AG04450 (cell line): ENCODE results near the gene EXOC2. TPM values are rescaled to one million over a fixed set of nuclear protein-coding genes. Genes with fewer than 3 reads are reported as not detected.

Experiments used
- CTCF ChIA-PET: fragments of 300-600, 350-600 bp; formaldehyde crosslinking; extraction: SDS; loops from one replicate; lab custom pipeline; 2022; ENCODE audit warnings: antibody characterized with exemption, inconsistent platforms; lab: Charles Lee
- POLR2A ChIA-PET: fragments of 350-600 bp; formaldehyde crosslinking; extraction: SDS; loops from one replicate; lab custom pipeline; 2021; ENCODE audit warnings: antibody characterized with exemption, inconsistent platforms; lab: Yijun Ruan, JAX
- DNase-seq: peaks from one replicate; pipeline ENCODE4 v3.0.0-alpha.2; 2011; ENCODE audit warnings: low read depth, low spot score
- H3K27ac ChIP-seq: one replicate; pipeline ENCODE4 v1.5.1; 2012; ENCODE audit warnings: low read depth, low read length, control low read depth
- H3K27me3 ChIP-seq: one replicate; pipeline ENCODE4 v1.6.0; 2012; ENCODE audit warnings: low read length; ENCODE audit not compliant: control insufficient read depth, insufficient read depth
- H3K4me3 ChIP-seq: 2 replicates; pipeline ENCODE4 v1.5.1; 2011; ENCODE audit warnings: mild to moderate bottlenecking, low read depth, low read length, control low read depth
- H3K9me3 ChIP-seq: 2 replicates; pipeline ENCODE4 v1.5.1; 2012; ENCODE audit warnings: low read length; ENCODE audit not compliant: control insufficient read depth, insufficient read depth
- polyA plus RNA-seq: library from polyadenylated mRNA; depleted of rRNA; stranded (reverse); fragments of >200 nt; gene quantifications from 2 replicates; pipeline ENCODE4 v1.2.3, GENCODE V29; 2011
- TF ChIP-seq, protein P1 (sequence below): IDR thresholded peaks from 2 replicates; pipeline ENCODE4 v1.5.1; 2011; ENCODE audit warnings: low read depth, low read length, control low read depth, inconsistent platforms

The EXOC2 gene
- polyA plus RNA-seq, 1 experiment: 33.4 TPM

GRCh38 chr6:448296-449056 is 244.5 kb downstream of the EXOC2 start:
- H3K4me3 ChIP-seq: no peak overlapping the region
- DNase-seq: no peak
- H3K9me3 ChIP-seq: peaks cover 17% of the 10 kb centered on the region; the same call in 1 of the 2 replicates
- ChIA-PET POLR2A (no interaction called here), CTCF (no interaction called here)
- H3K27me3 ChIP-seq: peaks cover 12% of the 10 kb centered on the region
- TF ChIP-seq, protein P1, sequence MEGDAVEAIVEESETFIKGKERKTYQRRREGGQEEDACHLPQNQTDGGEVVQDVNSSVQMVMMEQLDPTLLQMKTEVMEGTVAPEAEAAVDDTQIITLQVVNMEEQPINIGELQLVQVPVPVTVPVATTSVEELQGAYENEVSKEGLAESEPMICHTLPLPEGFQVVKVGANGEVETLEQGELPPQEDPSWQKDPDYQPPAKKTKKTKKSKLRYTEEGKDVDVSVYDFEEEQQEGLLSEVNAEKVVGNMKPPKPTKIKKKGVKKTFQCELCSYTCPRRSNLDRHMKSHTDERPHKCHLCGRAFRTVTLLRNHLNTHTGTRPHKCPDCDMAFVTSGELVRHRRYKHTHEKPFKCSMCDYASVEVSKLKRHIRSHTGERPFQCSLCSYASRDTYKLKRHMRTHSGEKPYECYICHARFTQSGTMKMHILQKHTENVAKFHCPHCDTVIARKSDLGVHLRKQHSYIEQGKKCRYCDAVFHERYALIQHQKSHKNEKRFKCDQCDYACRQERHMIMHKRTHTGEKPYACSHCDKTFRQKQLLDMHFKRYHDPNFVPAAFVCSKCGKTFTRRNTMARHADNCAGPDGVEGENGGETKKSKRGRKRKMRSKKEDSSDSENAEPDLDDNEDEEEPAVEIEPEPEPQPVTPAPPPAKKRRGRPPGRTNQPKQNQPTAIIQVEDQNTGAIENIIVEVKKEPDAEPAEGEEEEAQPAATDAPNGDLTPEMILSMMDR: no peak
- H3K27ac ChIP-seq: no peak overlapping the region

GRCh38 chr6:447381-448165 is 245.4 kb downstream of the EXOC2 start:
- CTCF ChIA-PET: no interaction called here
- H3K9me3 ChIP-seq: peaks cover 17% of the 10 kb centered on the region; the same call in 1 of the 2 replicates
- H3K4me3 ChIP-seq: no peak overlapping the region
- TF ChIP-seq, protein P1: no peak
- no peak for DNase-seq
- H3K27me3 ChIP-seq: peaks cover 5% of the 10 kb centered on the region
- POLR2A ChIA-PET: no interaction called here
- no peak overlapping the region for H3K27ac ChIP-seq

- Histone ChIP-seq H3K9me3 (peaks cover 17% of the 10 kb centered on the region; the same call in 1 of the 2 replicates), H3K4me3 (no peak overlapping the region), H3K27me3 (peaks cover 2% of the 10 kb centered on the region), H3K27ac (no peak overlapping the region)
- ChIA-PET POLR2A (no interaction called here), CTCF (no interaction called here)
- no peak for DNase-seq
- TF ChIP-seq, protein P1: no peak
Measured at GRCh38 chr6:446418-447366, 246.2 kb downstream of the EXOC2 start.

DNA sequence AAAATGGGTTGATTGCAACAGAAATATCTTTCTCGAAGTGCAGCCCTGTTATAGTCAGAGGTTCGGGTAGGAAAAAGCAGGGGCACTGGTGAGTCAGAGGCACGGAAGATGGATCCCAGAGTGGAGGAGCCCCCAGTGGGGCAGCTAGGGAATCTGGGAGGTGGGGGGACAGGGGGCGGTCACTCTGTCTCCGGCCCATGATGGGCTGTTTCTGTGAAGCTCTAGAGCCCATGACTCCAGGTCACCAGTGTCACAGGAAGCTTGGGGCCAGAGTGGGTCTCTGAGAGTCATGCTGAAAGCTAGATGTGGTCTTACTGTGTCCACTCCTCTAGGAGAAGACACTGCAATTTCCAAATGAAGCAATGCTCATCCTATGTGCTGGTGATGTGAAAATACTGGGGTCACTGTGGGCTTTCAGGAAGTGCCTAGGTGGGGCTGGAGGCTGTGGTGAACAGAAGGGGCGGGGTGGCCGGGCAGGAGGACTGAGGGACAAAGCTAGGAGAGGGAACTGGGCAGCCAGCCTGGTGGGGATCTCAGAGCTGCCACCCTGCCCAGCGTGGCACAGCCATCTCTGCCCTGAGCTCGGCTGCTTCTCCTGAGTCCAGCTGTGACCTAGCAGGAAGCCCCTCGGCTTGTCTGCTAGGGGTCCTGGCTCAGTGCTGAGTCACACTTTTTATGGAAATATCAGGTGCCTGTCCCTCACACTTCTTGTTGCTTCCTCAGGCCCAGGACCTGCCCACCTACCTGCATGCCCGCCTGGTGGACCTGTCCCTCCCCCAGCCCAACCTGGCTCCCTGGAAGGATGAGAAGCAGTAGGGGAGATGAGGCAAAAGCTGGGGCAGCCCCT is 247.1 kb downstream of the EXOC2 start:
- POLR2A ChIA-PET: no interaction called here
- CTCF ChIA-PET: no interaction called here
- no peak for DNase-seq
- TF ChIP-seq, protein P1: no peak
- Histone ChIP-seq H3K27me3 (peaks cover 2% of the 10 kb centered on the region), H3K9me3 (peaks cover 15% of the 10 kb centered on the region; the same call in 1 of the 2 replicates), H3K4me3 (no peak overlapping the region), H3K27ac (no peak overlapping the region)
